Testis (tissue), 2 donors: Measurements from ENCODE around the gene MAP3K4.

Experiments
- POLR2A ChIP-seq: fragments of 450-650 bp; IDR thresholded peaks from one replicate; pipeline ENCODE4 v1.6.1; 2017; ENCODE audit warnings: antibody characterized with exemption, mild to moderate bottlenecking, moderate library complexity
- TF ChIP-seq, protein P1 (sequence below), 3 experiments: fragments of 450-650 bp in 2 of 3; fragments of 200-600 bp in 1 of 3; sonication (generic) in 1 of 3; IDR thresholded peaks; one replicate each; pipeline ENCODE4 v1.5.1; 2016 to 2019; ENCODE audit warnings: antibody characterized with exemption in 3 of 3, mild to moderate bottlenecking in 2 of 3, moderate library complexity in 1 of 3

DNA sequence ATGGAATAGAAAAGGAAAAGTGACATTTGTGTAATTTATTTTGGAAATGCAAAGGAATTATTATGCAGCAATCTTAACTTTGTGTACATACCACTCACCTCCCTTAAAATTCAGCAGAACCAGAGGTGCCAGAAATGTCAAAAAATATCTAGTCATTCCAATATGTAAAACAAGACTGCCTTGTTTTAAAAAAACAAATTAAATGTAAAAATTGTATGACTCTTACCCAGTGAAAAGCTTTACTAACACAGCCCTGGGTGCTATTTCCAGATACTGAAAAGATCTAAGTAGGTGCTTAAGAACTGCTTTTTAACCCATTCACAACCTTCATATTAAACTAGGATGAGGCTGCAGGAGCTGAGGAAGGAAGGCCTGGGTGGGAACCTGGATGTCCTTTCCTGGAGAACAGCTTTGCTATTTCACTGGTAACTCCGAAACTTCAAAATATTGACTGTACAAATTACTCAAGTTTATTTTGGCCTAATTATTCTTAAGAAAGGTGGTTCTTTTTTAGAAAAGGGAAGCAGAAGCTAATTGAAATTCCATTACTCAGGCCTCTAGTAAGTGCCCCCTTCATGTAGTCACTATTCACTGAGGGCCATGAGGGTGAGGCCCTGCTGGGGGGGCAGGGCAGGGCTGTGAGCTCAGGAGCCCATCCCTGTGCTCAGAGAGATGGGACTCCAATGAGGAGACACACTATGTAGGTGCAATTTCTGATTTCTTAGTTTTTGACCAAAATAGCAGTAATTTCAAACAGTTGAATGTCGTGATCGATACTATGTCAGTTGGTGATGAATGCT lies 139.6 kb downstream of the MAP3K4 start:
- TF ChIP-seq POLR2A = no peak
- TF ChIP-seq, protein P1, sequence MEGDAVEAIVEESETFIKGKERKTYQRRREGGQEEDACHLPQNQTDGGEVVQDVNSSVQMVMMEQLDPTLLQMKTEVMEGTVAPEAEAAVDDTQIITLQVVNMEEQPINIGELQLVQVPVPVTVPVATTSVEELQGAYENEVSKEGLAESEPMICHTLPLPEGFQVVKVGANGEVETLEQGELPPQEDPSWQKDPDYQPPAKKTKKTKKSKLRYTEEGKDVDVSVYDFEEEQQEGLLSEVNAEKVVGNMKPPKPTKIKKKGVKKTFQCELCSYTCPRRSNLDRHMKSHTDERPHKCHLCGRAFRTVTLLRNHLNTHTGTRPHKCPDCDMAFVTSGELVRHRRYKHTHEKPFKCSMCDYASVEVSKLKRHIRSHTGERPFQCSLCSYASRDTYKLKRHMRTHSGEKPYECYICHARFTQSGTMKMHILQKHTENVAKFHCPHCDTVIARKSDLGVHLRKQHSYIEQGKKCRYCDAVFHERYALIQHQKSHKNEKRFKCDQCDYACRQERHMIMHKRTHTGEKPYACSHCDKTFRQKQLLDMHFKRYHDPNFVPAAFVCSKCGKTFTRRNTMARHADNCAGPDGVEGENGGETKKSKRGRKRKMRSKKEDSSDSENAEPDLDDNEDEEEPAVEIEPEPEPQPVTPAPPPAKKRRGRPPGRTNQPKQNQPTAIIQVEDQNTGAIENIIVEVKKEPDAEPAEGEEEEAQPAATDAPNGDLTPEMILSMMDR (IDR thresholded peaks at IDR 0.05) = no peak
